Right lobe of liver (tissue), 4 donors: Measurements from ENCODE around the gene PPP1R12A.

ENCODE experiments used
- POLR2A ChIP-seq: fragments of 450-650 bp; IDR thresholded peaks from one replicate; pipeline ENCODE4 v1.6.1; 2017; ENCODE audit warnings: antibody characterized with exemption, mild to moderate bottlenecking
- TF ChIP-seq, protein P1 (sequence below), 4 donors: fragments of 200-600 bp in 3 of 4; fragments of 450-650 bp in 1 of 4; IDR thresholded peaks; one replicate each; pipeline versions ENCODE4 v1.5.1 to v1.8.0; 2016 to 2022; ENCODE audit warnings: antibody characterized with exemption in 4 of 4, mild to moderate bottlenecking in 2 of 4
- donor health status: DM: no; HTN: no; CAD: no.
- donor health status: DM: no; HTN: no; CAD: no.
- donor health status: DM: no; HTN: yes; CAD: no.

DNA sequence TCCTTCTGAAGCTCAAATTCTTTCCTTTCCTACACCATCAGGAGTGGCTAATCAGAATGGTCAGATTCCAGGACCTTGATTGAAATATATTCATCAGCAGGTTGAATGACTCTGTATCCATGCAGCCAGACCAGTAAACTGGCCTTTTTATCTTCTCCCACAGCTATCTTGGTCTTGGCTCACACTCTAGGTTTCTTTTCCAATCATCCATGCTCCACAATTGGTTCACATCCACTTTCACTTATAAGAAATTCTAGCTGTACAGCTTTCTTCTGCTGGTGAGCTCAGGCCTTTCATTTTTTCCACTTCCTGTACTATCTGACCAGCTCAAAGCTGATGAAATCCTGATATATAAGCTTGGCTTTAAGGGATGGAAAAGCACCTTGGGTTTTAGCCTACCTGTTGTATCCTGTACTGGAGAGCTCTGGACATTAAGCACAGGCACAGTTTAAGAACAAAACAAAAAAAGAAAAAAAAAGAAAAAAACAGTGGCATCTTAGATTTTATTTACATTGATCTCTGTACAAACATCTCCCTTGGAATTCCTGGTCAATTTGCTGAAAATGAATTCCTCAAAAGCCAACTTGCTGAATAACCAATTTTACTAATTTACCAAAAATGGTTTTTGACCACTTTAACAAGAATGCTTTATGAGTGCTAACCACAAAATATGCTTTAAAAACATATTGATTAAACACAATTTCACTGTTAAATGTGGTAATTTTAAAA, 152.6 kb downstream of the PPP1R12A start:
- no peak for TF ChIP-seq POLR2A
- TF ChIP-seq, protein P1, sequence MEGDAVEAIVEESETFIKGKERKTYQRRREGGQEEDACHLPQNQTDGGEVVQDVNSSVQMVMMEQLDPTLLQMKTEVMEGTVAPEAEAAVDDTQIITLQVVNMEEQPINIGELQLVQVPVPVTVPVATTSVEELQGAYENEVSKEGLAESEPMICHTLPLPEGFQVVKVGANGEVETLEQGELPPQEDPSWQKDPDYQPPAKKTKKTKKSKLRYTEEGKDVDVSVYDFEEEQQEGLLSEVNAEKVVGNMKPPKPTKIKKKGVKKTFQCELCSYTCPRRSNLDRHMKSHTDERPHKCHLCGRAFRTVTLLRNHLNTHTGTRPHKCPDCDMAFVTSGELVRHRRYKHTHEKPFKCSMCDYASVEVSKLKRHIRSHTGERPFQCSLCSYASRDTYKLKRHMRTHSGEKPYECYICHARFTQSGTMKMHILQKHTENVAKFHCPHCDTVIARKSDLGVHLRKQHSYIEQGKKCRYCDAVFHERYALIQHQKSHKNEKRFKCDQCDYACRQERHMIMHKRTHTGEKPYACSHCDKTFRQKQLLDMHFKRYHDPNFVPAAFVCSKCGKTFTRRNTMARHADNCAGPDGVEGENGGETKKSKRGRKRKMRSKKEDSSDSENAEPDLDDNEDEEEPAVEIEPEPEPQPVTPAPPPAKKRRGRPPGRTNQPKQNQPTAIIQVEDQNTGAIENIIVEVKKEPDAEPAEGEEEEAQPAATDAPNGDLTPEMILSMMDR (IDR thresholded peaks at IDR 0.05), result no peak
